Activated gamma-delta T cell (primary cell): ENCODE data around the gene ERAL1.
"Not testable (repeated sequence)": the region's sequence is repeated elsewhere in the genome, so short reads cannot be mapped to it uniquely, and the experiment has no call there.

Experiments
- DNase-seq: peaks from one replicate; lab custom pipeline; 2025; lab: John Stamatoyannopoulos, UW

ERAL1 gene

GRCh38 chr17:28879886-28880571 is 25.2 kb downstream of the ERAL1 start:
- DNase-seq = no peak

- no peak for DNase-seq
Measured at GRCh38 chr17:28880572-28880945, 25.7 kb downstream of the ERAL1 start.

- no peak for DNase-seq
Measured at GRCh38 chr17:28881533-28882056, 26.8 kb downstream of the ERAL1 start.

- no peak for DNase-seq
Measured at GRCh38 chr17:28882154-28882895, 27.5 kb downstream of the ERAL1 start.

GRCh38 chr17:28883967-28884702 is 29.3 kb downstream of the ERAL1 start:
- DNase-seq = no peak

GRCh38 chr17:28885363-28885762 is 30.5 kb downstream of the ERAL1 start:
- no peak for DNase-seq

GRCh38 chr17:28885951-28886350 is 31.1 kb downstream of the ERAL1 start:
- no peak for DNase-seq

GRCh38 chr17:28887871-28888471 is 33.2 kb downstream of the ERAL1 start:
- no peak for DNase-seq

GRCh38 chr17:28888832-28889231 is 34.0 kb downstream of the ERAL1 start:
- no peak for DNase-seq

- DNase-seq = no peak
Measured at GRCh38 chr17:28889996-28890395, 35.2 kb downstream of the ERAL1 start.

- DNase-seq = no peak
Measured at GRCh38 chr17:28891201-28891600, 36.4 kb downstream of the ERAL1 start.

GRCh38 chr17:28892024-28892423 is 37.2 kb downstream of the ERAL1 start:
- DNase-seq = no peak

- not testable (repeated sequence) for DNase-seq
Measured at GRCh38 chr17:28893248-28894183, 38.7 kb downstream of the ERAL1 start.

- no peak for DNase-seq
Measured at GRCh38 chr17:28895794-28896447, 41.1 kb downstream of the ERAL1 start.

- no peak for DNase-seq
Measured at GRCh38 chr17:28896491-28896883, 41.7 kb downstream of the ERAL1 start.

GRCh38 chr17:28896884-28897768 is 42.3 kb downstream of the ERAL1 start, which contains the start of gene FLOT2:
Gene FLOT2, minus strand, starts transcription at chr17:28897733. Its CDS starts 159 bp downstream, at chr17:28897574.
- peak; percentile 46 for DNase-seq

GRCh38 chr17:28897769-28898526 is 43.1 kb downstream of the ERAL1 start:
- no peak for DNase-seq

GRCh38 chr17:28898527-28898955 is 43.7 kb downstream of the ERAL1 start:
- DNase-seq = no peak
